Renal cortical epithelial cell (primary cell): Measurements from ENCODE around the gene OR4D9. TPM values are rescaled to one million over a fixed set of nuclear protein-coding genes. Genes with fewer than 3 reads are reported as not detected.
"Not testable (repeated sequence)": the region's sequence is repeated elsewhere in the genome, so short reads cannot be mapped to it uniquely, and the experiment has no call there.

Source experiments
- DNase-seq: peaks from one replicate; pipeline ENCODE4 v3.0.0-alpha.2; 2011; ENCODE audit warnings: low read depth
- total RNA-seq: library from RNA; depleted of rRNA; stranded (reverse); fragments of >200 nt; gene quantifications from 2 replicates; pipeline ENCODE4 v1.2.3, GENCODE V29; 2014

Gene OR4D9
- not detected in 2 replicates for total RNA-seq

DNA sequence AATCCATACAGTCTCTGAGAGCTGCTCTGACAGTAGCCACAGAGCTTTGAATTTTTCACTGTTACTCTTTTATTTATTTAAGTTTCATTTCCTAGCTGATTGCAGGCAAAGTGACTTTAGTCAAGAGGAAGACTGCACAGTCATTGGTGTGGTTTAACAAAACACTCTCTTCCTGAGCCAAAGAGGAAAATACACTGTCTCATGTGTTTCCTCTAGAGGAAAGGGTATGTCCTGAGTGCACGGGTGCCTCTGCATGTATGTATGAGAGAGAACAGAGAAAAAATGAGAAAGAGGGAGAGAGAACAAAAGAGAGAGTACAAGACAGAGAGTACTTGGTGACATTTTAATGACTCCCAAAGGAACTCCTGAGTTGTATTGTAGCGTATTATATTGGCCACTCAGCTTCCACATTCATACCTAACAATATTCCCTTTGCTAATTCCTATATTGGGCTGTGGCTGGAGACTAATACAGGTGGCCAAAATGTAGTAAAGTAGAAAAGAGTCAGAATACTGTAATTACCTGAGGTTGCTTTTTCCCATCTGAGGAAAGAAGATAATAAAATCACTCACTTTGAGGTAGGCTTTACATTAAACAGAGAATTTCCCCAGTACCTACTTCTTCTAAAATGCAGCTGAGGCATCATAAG, at the start of gene OR4D9:
Gene OR4D9, plus strand, starts transcription at position 599 of the 649 bp plus-strand sequence. CDS start 3,374 bp downstream, outside the sequence.
- DNase-seq, result no peak

- DNase-seq, result no peak
Observed at GRCh38 chr11:59463190-59463641, 48.1 kb upstream of the OR4D9 start.

DNA sequence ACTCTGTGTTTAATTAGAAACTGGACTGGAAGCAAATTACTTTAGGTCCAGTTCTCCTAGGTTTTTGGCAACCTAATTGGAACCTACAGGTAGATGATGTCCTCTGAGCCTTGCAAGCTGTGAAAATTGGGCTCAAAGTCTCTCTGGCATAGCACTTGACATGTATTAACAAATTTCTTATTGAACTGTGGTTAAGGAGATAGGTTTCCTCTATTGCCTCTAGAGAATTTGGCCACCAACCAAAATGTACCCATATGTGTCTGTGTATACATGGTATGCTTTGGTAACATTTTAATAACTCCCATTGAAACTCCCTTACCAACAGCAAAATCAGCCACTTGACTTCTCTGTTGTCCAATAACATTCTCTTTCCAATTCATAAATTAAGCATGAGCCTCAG, 38.3 kb upstream of the OR4D9 start, which contains the start of gene OR4D10:
Gene OR4D10, plus strand, starts transcription at position 301 of the 400 bp plus-strand sequence. CDS start 4,115 bp downstream, outside the sequence.
- DNase-seq, result no peak

DNA sequence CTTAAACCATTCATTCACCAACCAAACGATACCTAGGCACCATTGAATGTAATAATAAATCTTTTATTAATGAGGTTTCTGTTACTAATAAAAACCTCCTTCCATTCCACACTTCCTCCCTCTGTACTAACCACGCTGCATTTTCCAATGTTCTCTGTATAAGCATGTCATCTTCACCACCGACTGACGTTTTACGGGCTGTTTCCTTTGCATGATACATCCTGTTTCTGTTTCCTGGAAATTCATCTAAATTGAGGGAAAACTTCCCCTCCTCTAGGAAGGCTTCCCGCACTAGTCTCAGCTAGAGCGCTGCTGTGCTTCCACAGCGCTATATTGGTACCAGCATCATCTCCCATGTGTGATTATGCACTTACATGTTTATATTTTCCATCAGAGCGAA, 36.2 kb upstream of the OR4D9 start:
- no peak for DNase-seq

DNA sequence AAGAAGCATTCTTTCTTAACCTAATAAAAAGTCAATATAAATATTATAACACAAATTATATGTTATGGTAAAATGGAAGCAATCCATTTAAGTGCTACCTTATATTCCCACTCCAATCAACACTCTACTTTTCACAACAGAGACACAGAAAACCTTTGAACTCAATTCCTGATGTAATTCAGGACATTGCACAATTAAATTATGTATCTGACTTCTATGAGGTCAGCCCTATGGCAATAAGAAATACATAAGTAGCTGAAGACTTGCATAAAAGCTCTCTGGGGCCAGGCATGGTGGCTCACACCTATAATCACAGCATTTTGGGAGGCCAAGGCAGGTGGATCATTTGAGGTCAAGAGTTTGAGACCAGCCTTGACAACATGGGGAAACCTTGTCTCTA, 31.4 kb upstream of the OR4D9 start:
- DNase-seq, result no peak

GRCh38 chr11:59480359-59480758, 31.0 kb upstream of the OR4D9 start:
- DNase-seq, result no peak

GRCh38 chr11:59501931-59502330, 9.4 kb upstream of the OR4D9 start:
- no peak for DNase-seq

GRCh38 chr11:59503276-59503675, 8.1 kb upstream of the OR4D9 start, which contains the start of gene OR4D11:
OR4D11 (plus strand) TSS chr11:59503576; CDS start chr11:59503576, 0 bp downstream.
- DNase-seq, result no peak

- no peak for DNase-seq
Observed at GRCh38 chr11:59511675-59512074, 336 bp downstream of the OR4D9 start.

DNA sequence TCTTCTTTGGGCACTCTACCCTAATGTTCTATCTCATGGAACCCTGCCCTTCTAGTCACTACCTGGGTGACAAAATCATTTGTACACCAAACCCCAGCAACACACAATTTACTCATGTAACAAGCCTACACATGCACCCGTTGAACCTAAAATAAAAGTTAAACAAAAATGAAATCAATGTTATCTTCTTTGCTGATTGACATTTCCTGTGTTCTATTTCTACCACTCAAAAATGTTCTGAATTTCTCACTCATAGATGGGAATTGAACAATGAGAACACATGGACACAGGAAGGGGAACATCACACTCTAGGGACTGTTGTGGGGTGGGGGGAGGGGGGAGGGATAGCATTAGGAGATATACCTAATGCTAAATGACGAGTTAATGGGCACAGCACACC, 8.8 kb downstream of the OR4D9 start:
- not testable (repeated sequence) for DNase-seq

GRCh38 chr11:59520741-59521140, 9.4 kb downstream of the OR4D9 start:
- DNase-seq, result no peak

- no peak for DNase-seq
Observed at GRCh38 chr11:59523541-59523940, 12.2 kb downstream of the OR4D9 start.

- no peak for DNase-seq
Observed at GRCh38 chr11:59528711-59529110, 17.4 kb downstream of the OR4D9 start.

DNA sequence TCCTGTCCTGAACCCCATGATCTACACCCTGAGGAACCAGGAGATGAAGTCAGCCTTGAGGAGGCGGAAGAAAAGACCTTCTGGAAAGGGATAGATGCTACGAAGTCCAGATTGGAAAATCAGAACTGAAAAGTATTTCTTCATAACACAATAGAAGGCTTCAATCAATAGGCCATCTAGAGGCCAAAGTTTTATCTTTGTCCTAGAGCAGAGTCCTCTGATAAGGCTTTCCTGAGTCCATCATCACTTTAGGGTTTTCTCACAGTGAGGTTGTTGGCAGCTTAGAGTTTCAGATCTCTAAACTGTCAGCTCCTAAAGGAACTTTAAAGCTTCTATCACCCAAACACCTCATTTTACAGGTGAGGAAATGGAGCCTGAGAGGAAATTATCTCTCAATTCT, 21.3 kb downstream of the OR4D9 start:
- DNase-seq, result no peak

DNA sequence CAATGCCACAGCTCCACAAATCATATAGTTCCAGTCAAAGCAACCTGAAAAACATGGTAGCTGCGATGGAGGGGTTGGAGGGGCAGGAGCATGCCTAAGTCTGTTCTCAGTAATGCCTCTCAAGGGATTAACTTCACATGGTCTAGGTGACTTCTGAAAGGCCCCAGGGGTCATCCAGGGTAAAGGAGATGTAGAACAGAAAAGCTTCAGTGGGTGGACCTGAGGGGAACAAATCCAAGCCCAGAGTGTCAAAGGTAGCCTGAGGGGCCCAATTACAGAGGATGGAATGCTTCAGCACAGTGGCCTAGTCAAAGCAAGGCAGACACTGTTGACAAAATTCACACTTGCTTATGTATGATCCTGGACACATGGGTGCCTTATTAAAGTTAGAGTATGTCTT, 23.3 kb downstream of the OR4D9 start:
- DNase-seq, result no peak

DNA sequence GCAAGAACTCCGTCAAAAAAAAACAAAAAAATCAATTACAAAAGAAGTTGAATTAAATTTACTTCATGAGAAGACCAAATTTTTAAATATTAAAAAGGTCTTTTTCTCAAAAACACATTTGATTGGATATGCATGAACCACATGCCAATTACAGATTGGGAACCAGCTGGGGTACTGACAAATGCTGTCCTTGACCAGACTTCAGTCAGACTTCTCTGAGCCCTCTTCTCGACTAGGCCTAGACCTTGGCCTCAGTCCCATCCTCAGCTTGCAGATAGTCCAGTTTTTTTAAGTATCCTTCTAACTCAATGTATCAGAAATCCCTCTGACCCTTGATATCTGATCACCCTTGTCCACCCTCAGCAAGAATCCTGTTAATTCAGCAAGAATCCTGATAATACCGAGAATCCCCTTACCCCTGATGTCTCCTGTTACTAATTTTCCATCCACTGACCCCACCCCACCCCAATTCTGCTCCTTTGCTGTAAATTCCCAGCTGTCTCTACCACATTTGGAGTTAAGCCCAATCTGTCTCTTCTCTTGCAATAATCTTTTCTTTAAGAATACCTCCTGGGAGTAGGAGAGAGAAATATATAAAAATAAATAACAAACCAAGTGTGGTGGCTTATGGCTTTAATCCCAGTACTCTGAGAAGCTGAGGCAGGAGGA, 30.9 kb downstream of the OR4D9 start:
- no peak for DNase-seq

GRCh38 chr11:59543713-59544112, 32.4 kb downstream of the OR4D9 start:
- not testable (repeated sequence) for DNase-seq

GRCh38 chr11:59544869-59545178, 33.5 kb downstream of the OR4D9 start:
- DNase-seq, result no peak

DNA sequence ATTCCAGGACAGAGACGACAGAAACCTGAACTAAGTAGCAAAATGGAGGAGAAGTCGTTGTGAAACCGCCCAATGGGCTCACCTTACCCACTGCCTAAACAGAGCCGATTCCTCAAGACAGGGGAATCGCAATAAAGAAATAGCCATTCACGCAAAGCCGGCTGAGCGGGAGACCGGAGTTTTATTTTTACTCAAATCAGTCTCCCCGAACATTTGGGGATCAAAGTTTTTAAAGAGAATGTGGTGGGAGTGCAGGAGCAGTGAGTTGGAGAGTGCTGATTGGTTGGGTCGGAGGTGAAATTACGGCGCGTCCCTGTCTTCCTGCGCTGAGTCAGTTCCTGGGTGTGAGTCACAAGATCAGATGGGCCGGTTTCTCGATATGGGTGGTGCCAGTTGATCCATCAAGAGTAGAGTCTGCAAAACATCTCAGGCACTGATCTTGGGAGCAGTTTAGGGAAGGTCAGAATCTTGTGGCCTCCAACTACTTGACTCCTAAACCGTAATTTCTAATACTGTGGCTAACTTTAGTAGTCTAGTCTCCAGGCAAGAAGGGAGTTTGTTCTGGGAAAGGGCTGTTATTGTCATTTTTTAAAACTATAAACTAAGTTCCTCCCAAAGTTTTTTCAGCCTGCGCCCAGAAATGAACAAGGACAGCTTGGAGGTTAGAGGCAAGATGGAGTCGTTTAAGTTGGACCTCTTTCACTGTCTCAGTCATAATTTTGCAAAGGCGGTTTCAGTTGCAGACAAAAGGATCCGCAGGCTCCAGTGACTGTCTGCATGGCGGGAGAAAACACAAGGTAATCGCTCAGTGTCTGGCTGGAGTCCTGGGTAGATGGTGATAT, 34.1 kb downstream of the OR4D9 start:
- no peak for DNase-seq

DNA sequence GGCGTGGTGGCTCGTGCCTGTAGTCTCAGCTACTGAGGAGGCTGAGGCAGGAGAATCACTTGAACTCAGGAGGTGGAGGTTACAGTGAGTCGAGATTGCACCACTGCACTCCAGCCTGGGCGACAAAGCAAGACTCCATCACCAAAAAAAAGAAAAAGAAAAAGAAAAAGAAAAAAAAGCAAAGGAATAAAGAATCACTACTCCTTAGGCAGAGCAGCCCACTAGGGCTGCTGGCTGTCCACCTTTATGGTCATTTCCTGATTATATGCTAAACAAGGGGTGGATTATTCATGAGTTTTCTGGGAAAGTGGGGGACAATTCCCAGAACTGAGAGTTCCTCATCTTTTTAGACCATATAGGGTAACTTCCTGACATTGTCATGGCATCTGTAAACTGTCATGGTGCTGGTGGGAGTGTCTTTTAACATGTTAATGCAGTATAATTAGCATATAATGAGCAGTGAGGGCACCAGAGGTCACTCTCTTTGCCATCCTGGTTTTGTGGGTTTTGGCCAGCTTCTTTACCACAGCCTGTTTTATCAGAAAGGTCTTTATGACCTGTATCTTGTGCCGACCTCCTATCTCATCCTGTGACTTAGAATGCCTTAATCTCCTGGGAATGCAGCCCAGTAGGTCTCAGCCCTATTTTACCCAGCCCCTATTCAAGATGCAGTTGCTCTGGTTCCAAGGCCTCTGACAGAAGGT, 36.4 kb downstream of the OR4D9 start:
- DNase-seq, result not testable (repeated sequence)

DNA sequence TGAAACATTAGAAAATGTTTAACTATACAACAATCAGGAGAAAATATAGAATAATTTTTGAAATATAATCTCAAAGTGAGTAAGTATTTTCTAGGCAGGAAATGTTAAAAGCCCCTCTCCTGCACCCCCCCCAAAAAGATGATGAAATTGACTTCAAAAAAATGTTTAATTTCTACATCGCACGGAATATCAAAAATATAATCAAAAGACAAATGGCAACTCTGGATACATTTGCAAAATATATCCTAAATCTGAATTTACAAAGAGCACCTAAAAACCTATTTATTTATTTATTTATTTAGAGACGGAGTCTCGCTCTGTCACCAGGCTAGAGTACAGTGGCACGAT, 36.9 kb downstream of the OR4D9 start:
- DNase-seq, result no peak

- DNase-seq, result peak; percentile 85
Observed at GRCh38 chr11:59550368-59550841, 39.1 kb downstream of the OR4D9 start.
